Small intestine (tissue), 7 donors: ENCODE data around the gene SLC38A5. TPM values are rescaled to one million over a fixed set of nuclear protein-coding genes. Genes with fewer than 3 reads are reported as not detected.

Source experiments
- DNase-seq, 2 donors: peaks; one replicate each; pipeline versions ENCODE4 v3.0.0 to v3.0.0-alpha.2; 2013
- FAIRE-seq: peaks from 2 replicates; lab custom pipeline; 2012; peaks lifted over from hg19 to GRCh38; lab: Jason Lieb, UNC
- H3K27ac ChIP-seq, 3 donors: one replicate each; pipeline ENCODE4 v1.5.1; 2013; ENCODE audit warnings: low read length in 2 of 3, mild to moderate bottlenecking in 2 of 3, control low read depth in 1 of 3, inconsistent platforms in 1 of 3, low read depth in 1 of 3, moderate library complexity in 1 of 3
- H3K27me3 ChIP-seq, 3 donors: one replicate each; pipeline ENCODE4 v1.6.1; 2013; ENCODE audit warnings: low read length in 3 of 3, inconsistent platforms in 1 of 3; ENCODE audit not compliant: control insufficient read depth in 3 of 3, insufficient read depth in 3 of 3
- H3K36me3 ChIP-seq, 3 donors: one replicate each; pipeline ENCODE4 v1.6.1; 2013; ENCODE audit warnings: low read length in 3 of 3, inconsistent platforms in 1 of 3, low read depth in 1 of 3, mild to moderate bottlenecking in 1 of 3, moderate library complexity in 1 of 3; ENCODE audit not compliant: control insufficient read depth in 3 of 3, insufficient read depth in 2 of 3
- H3K4me1 ChIP-seq, 3 donors: one replicate each; pipeline ENCODE4 v1.6.1; 2013; ENCODE audit warnings: low read length in 2 of 3, inconsistent platforms in 1 of 3, low read depth in 1 of 3, mild to moderate bottlenecking in 1 of 3, moderate library complexity in 1 of 3; ENCODE audit not compliant: control insufficient read depth in 3 of 3, insufficient read depth in 2 of 3
- H3K4me3 ChIP-seq, 3 donors: one replicate each; pipeline ENCODE4 v1.5.1; 2013; ENCODE audit warnings: low read length in 3 of 3, control low read depth in 1 of 3, inconsistent platforms in 1 of 3, low read depth in 1 of 3, mild to moderate bottlenecking in 1 of 3, moderate library complexity in 1 of 3
- H3K9me3 ChIP-seq, 2 donors: one replicate each; pipeline ENCODE4 v1.6.1; 2013; ENCODE audit warnings: low read depth in 1 of 2, low read length in 1 of 2; ENCODE audit not compliant: control insufficient read depth in 2 of 2, insufficient read depth in 1 of 2
- WGBS, 3 donors: extraction: QIAGEN DNeasy Blood & Tissue Kit; methylation state at CpG; one replicate each; pipeline ENCODE4 v1.1.7; 2013; 5-methylcytosine and 5-hydroxymethylcytosine counted together
- polyA plus RNA-seq, 4 donors: library from polyadenylated mRNA; stranded (reverse) in 3 of 4; unstranded in 1 of 4; fragments of 200-250 nt in 3 of 4; fragments of 120-200 nt in 1 of 4; gene quantifications; one replicate each; pipeline versions ENCODE4 v1.2.1 to v1.2.3, GENCODE V29; 2013
- donor health status: healthy with polysubstance abuse.
- donor health status: control.
- donor health status: control.
- donor health status: Bipolar disorder and iron deficiency.
- donor health status: healthy.

Gene SLC38A5
- polyA plus RNA-seq, 4 donors = 2.0 to 77.7 (median 32.6) TPM

- peaks cover 0 to 32% (median 0%) of the 10 kb centered on the region in 3 donors for H3K36me3 ChIP-seq
- no peak overlapping the region for H3K4me3 ChIP-seq
- WGBS, 3 donors = 67 to 87% (median 77%) methylated on average over 10 of the region's 10 CpGs
- DNase-seq (no peak), FAIRE-seq (no peak)
- H3K27ac ChIP-seq = no peak overlapping the region
- H3K4me1 ChIP-seq = peaks cover 0 to 8% (median 0%) of the 10 kb centered on the region in 3 donors
- no peaks in the 10 kb centered on the region for H3K27me3 ChIP-seq
- no peaks in the 10 kb centered on the region for H3K9me3 ChIP-seq
These were observed 4.6 kb downstream of the SLC38A5 start for GRCh38 chrX:48465336-48465933.

GRCh38 chrX:48461830-48462229 lies 8.2 kb downstream of the SLC38A5 start:
- Histone ChIP-seq H3K27ac (no peak overlapping the region), H3K4me1 (no peaks in the 10 kb centered on the region), H3K36me3 (peaks cover 0 to 42% (median 0%) of the 10 kb centered on the region in 3 donors), H3K27me3 (no peaks in the 10 kb centered on the region), H3K9me3 (no peaks in the 10 kb centered on the region), H3K4me3 (no peak overlapping the region)
- FAIRE-seq (no peak), DNase-seq (no peak)
- WGBS, 3 donors = 70 to 89% (median 79%) methylated on average over 5 to 6 of the region's 6 CpGs

- no peaks in the 10 kb centered on the region for H3K9me3 ChIP-seq
- no peaks in the 10 kb centered on the region for H3K27me3 ChIP-seq
- DNase-seq = no peak
- no peak for FAIRE-seq
- H3K27ac ChIP-seq = no peak overlapping the region
- WGBS, 3 donors = 89 to 97% (median 97%) methylated on average over 10 to 11 of the region's 11 CpGs
- H3K4me3 ChIP-seq = no peak overlapping the region
- peaks cover 0 to 36% (median 0%) of the 10 kb centered on the region in 3 donors for H3K36me3 ChIP-seq
- no peaks in the 10 kb centered on the region for H3K4me1 ChIP-seq
These were observed 9.5 kb downstream of the SLC38A5 start for GRCh38 chrX:48460606-48461005.

- no peak for DNase-seq
- 77 to 96% (median 94%) methylated on average over 3 of the region's 3 CpGs for WGBS, 3 donors
- H3K27me3 ChIP-seq = no peaks in the 10 kb centered on the region
- H3K36me3 ChIP-seq = peaks cover 0 to 31% (median 0%) of the 10 kb centered on the region in 3 donors
- no peaks in the 10 kb centered on the region for H3K9me3 ChIP-seq
- H3K27ac ChIP-seq = no peak overlapping the region
- no peaks in the 10 kb centered on the region for H3K4me1 ChIP-seq
- H3K4me3 ChIP-seq = no peak overlapping the region
- no peak for FAIRE-seq
These were observed 10.0 kb downstream of the SLC38A5 start for GRCh38 chrX:48460031-48460430.

- no peak overlapping the region for H3K27ac ChIP-seq
- no peak overlapping the region for H3K4me3 ChIP-seq
- 80 to 95% (median 91%) methylated on average over 3 to 6 of the region's 6 CpGs for WGBS, 3 donors
- DNase-seq = no peak
- no peaks in the 10 kb centered on the region for H3K4me1 ChIP-seq
- H3K36me3 ChIP-seq = peaks cover 0 to 31% (median 0%) of the 10 kb centered on the region in 3 donors
- FAIRE-seq = no peak
- H3K27me3 ChIP-seq = no peaks in the 10 kb centered on the region
- H3K9me3 ChIP-seq = no peaks in the 10 kb centered on the region
These were observed 10.6 kb downstream of the SLC38A5 start for GRCh38 chrX:48459483-48459882.

- FAIRE-seq = no peak
- Histone ChIP-seq H3K4me3 (no peak overlapping the region), H3K9me3 (no peaks in the 10 kb centered on the region), H3K27me3 (no peaks in the 10 kb centered on the region), H3K36me3 (peaks cover 0 to 31% (median 0%) of the 10 kb centered on the region in 3 donors), H3K4me1 (no peaks in the 10 kb centered on the region), H3K27ac (no peak overlapping the region)
- WGBS, 3 donors = 72 to 96% (median 73%) methylated on average over 3 to 6 of the region's 6 CpGs
- DNase-seq = no peak
These were observed 11.3 kb downstream of the SLC38A5 start for GRCh38 chrX:48458711-48459110.

- FAIRE-seq (no peak), DNase-seq (no peak)
- no peaks in the 10 kb centered on the region for H3K27me3 ChIP-seq
- no peak overlapping the region for H3K27ac ChIP-seq
- WGBS, 3 donors = 74 to 83% (median 80%) methylated on average over 6 of the region's 6 CpGs
- H3K4me1 ChIP-seq = no peaks in the 10 kb centered on the region
- H3K4me3 ChIP-seq = no peak overlapping the region
- peaks cover 0 to 24% (median 0%) of the 10 kb centered on the region in 3 donors for H3K36me3 ChIP-seq
- no peaks in the 10 kb centered on the region for H3K9me3 ChIP-seq
These were observed 13.3 kb downstream of the SLC38A5 start for GRCh38 chrX:48456628-48457331.

- Histone ChIP-seq H3K27ac (no peak overlapping the region), H3K9me3 (no peaks in the 10 kb centered on the region), H3K4me3 (no peak overlapping the region), H3K4me1 (no peaks in the 10 kb centered on the region), H3K36me3 (no peaks in the 10 kb centered on the region), H3K27me3 (no peaks in the 10 kb centered on the region)
- DNase-seq (peak in 1 of 2 donors; percentile 33), FAIRE-seq (no peak)
- 28 to 43% (median 30%) methylated on average over 4 of the region's 4 CpGs for WGBS, 3 donors
These were observed 18.4 kb downstream of the SLC38A5 start for GRCh38 chrX:48451708-48452107.
